ENCODE results near the gene FRMD4A.

FRMD4A gene

GRCh38 chr10:14270370-14270769 is 60.4 kb downstream of the FRMD4A start:
- H3K4me1 ChIP-seq (ENCODE audit: control insufficient read depth in 5 of 5, insufficient read depth in 5 of 5, low read length in 5 of 5), result no peaks in the 10 kb centered on the region
- H3K9ac ChIP-seq (ENCODE audit: low read length in 5 of 5), result no peak overlapping the region
- H3K27ac ChIP-seq (ENCODE audit: low read depth, low read length), result no peak overlapping the region
- H3K27me3 ChIP-seq (ENCODE audit: control insufficient read depth in 5 of 5, insufficient read depth in 4 of 5, low read length in 5 of 5), result no peaks in the 10 kb centered on the region
- H3K9me3 ChIP-seq (ENCODE audit: control insufficient read depth in 5 of 5, low read length in 5 of 5), result peaks cover 0 to 5% (median 0%) of the 10 kb centered on the region in 5 donors
- H3K4me3 ChIP-seq (ENCODE audit: low read depth in 1 of 5, low read length in 5 of 5), result no peak overlapping the region
- H3K36me3 ChIP-seq (ENCODE audit: control insufficient read depth in 5 of 5, insufficient read depth in 5 of 5, low read length in 5 of 5), result no peaks in the 10 kb centered on the region

DNA sequence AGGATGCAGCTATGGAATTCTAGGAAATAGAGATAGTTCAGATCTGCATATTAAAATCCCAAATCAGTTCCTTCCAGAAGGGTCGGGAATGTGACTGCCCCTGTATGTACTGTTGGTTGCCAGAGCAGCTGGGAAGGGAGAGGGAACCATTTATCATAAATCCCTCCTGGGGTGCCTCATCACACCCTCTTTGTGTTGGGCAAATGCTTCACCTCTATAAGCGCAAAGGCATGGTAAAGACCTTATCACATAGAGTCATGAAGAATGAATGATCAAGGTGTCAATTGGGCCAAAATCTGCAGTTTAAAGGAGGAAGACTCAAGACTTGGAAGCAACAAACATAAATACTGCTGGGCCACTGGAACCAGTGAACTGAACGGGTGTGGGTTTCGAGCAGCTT is 65.0 kb downstream of the FRMD4A start:
- Histone ChIP-seq H3K36me3 (ENCODE audit: control insufficient read depth in 5 of 5, insufficient read depth in 5 of 5, low read length in 5 of 5) (no peaks in the 10 kb centered on the region), H3K27me3 (ENCODE audit: control insufficient read depth in 5 of 5, insufficient read depth in 4 of 5, low read length in 5 of 5) (no peaks in the 10 kb centered on the region)

GRCh38 chr10:14262836-14263425 is 67.8 kb downstream of the FRMD4A start:
- no peak overlapping the region for H3K4me3 ChIP-seq (ENCODE audit: low read depth in 1 of 5, low read length in 5 of 5)
- no peaks in the 10 kb centered on the region for H3K27me3 ChIP-seq (ENCODE audit: control insufficient read depth in 5 of 5, insufficient read depth in 4 of 5, low read length in 5 of 5)
- peaks cover 0 to 22% (median 15%) of the 10 kb centered on the region in 5 donors for H3K4me1 ChIP-seq (ENCODE audit: control insufficient read depth in 5 of 5, insufficient read depth in 5 of 5, low read length in 5 of 5)
- H3K36me3 ChIP-seq (ENCODE audit: control insufficient read depth in 5 of 5, insufficient read depth in 5 of 5, low read length in 5 of 5), result no peaks in the 10 kb centered on the region
- no peak overlapping the region for H3K27ac ChIP-seq (ENCODE audit: low read depth, low read length)
- no peak overlapping the region for H3K9ac ChIP-seq (ENCODE audit: low read length in 5 of 5)
- no peaks in the 10 kb centered on the region for H3K9me3 ChIP-seq (ENCODE audit: control insufficient read depth in 5 of 5, low read length in 5 of 5)

More for the DNA sequence above, 65.0 kb downstream of the FRMD4A start:
- H3K9me3 ChIP-seq (ENCODE audit: control insufficient read depth in 5 of 5, low read length in 5 of 5), result peaks cover 0 to 5% (median 0%) of the 10 kb centered on the region in 5 donors
- peaks cover 0 to 8% (median 4%) of the 10 kb centered on the region in 5 donors for H3K4me1 ChIP-seq (ENCODE audit: control insufficient read depth in 5 of 5, insufficient read depth in 5 of 5, low read length in 5 of 5)
- H3K27ac ChIP-seq (ENCODE audit: low read depth, low read length), result no peak overlapping the region
- H3K4me3 ChIP-seq (ENCODE audit: low read depth in 1 of 5, low read length in 5 of 5), result no peak overlapping the region
- no peak overlapping the region for H3K9ac ChIP-seq (ENCODE audit: low read length in 5 of 5)

DNA sequence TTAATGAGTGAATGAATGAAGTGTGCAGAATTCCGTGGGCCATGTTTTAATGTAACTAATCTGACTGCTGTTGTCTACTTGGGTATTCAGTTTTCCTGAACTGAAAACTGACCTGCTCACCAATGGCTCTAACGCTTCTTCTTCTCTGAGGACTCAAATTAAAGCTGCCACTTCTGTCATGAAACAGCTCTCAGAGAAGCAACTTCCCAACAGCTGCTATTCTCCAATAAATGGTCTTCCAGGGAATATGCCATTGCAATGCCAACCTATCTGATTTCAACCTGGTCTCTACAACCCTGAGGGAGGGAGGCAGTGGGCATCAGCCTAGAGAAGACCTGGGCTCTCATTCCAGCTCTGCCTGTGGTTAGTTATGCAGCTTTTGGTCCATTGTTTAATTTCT is 69.4 kb downstream of the FRMD4A start:
- Histone ChIP-seq H3K27me3 (ENCODE audit: control insufficient read depth in 5 of 5, insufficient read depth in 4 of 5, low read length in 5 of 5) (no peaks in the 10 kb centered on the region), H3K9me3 (ENCODE audit: control insufficient read depth in 5 of 5, low read length in 5 of 5) (no peaks in the 10 kb centered on the region), H3K9ac (ENCODE audit: low read length in 5 of 5) (no peak overlapping the region), H3K4me1 (ENCODE audit: control insufficient read depth in 5 of 5, insufficient read depth in 5 of 5, low read length in 5 of 5) (peaks cover 0 to 22% (median 15%) of the 10 kb centered on the region in 5 donors), H3K4me3 (ENCODE audit: low read depth in 1 of 5, low read length in 5 of 5) (no peak overlapping the region), H3K27ac (ENCODE audit: low read depth, low read length) (no peak overlapping the region), H3K36me3 (ENCODE audit: control insufficient read depth in 5 of 5, insufficient read depth in 5 of 5, low read length in 5 of 5) (no peaks in the 10 kb centered on the region)

DNA sequence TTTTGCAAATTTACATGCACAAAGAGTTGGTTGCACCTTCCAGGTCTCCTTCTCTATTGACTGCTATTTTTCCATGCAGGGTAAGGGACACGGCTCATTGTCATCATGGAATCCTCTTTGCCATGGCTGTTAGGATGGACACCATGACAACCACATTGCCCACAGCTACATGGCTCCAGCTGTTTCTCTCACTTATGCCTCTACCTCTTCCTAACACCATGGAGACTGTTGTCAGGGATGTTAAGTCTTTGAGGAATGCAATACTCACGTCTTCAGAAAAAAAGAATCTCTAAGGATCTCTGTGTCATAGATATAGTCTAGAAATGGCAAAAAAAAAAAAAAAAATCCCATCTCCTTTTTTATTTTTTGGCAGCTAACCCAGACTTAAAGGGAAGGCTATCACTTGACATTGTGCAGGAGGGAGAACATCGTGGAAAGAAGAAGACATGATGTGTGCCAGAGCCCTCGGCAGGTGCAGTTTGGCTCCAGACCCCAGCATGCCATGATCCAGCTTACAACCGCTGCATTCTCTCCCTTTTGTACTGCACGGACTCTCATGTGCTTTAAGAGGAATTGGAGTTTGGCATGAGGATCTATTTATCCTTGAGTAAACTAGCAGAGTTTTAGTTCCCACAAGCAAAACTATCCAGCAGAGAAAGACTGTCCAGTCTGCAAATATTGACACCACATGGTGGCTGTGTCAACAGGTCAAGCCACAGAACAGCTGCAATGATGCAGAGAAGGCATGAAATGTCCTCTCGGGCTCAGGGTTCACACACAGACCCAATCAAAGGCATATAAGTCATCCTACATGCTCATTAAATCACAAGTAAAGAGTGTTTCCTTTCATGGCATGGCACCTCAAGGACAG is 70.8 kb downstream of the FRMD4A start:
- Histone ChIP-seq H3K4me3 (ENCODE audit: low read depth in 1 of 5, low read length in 5 of 5) (peak overlapping the region in 1 of 5 donors; percentile 31), H3K27me3 (ENCODE audit: control insufficient read depth in 5 of 5, insufficient read depth in 4 of 5, low read length in 5 of 5) (no peaks in the 10 kb centered on the region), H3K9me3 (ENCODE audit: control insufficient read depth in 5 of 5, low read length in 5 of 5) (no peaks in the 10 kb centered on the region), H3K36me3 (ENCODE audit: control insufficient read depth in 5 of 5, insufficient read depth in 5 of 5, low read length in 5 of 5) (no peaks in the 10 kb centered on the region), H3K9ac (ENCODE audit: low read length in 5 of 5) (no peak overlapping the region), H3K27ac (ENCODE audit: low read depth, low read length) (no peak overlapping the region), H3K4me1 (ENCODE audit: control insufficient read depth in 5 of 5, insufficient read depth in 5 of 5, low read length in 5 of 5) (peaks cover 0 to 27% (median 18%) of the 10 kb centered on the region in 5 donors)

- H3K9me3 ChIP-seq (ENCODE audit: control insufficient read depth in 5 of 5, low read length in 5 of 5), result peaks cover 0 to 10% (median 3%) of the 10 kb centered on the region in 5 donors
- H3K27ac ChIP-seq (ENCODE audit: low read depth, low read length), result no peak overlapping the region
- no peak overlapping the region for H3K4me3 ChIP-seq (ENCODE audit: low read depth in 1 of 5, low read length in 5 of 5)
- no peaks in the 10 kb centered on the region for H3K27me3 ChIP-seq (ENCODE audit: control insufficient read depth in 5 of 5, insufficient read depth in 4 of 5, low read length in 5 of 5)
- H3K4me1 ChIP-seq (ENCODE audit: control insufficient read depth in 5 of 5, insufficient read depth in 5 of 5, low read length in 5 of 5), result peaks cover 0 to 23% (median 17%) of the 10 kb centered on the region in 5 donors
- no peaks in the 10 kb centered on the region for H3K36me3 ChIP-seq (ENCODE audit: control insufficient read depth in 5 of 5, insufficient read depth in 5 of 5, low read length in 5 of 5)
- H3K9ac ChIP-seq (ENCODE audit: low read length in 5 of 5), result no peak overlapping the region
These were observed 76.4 kb downstream of the FRMD4A start for GRCh38 chr10:14254368-14254767.

DNA sequence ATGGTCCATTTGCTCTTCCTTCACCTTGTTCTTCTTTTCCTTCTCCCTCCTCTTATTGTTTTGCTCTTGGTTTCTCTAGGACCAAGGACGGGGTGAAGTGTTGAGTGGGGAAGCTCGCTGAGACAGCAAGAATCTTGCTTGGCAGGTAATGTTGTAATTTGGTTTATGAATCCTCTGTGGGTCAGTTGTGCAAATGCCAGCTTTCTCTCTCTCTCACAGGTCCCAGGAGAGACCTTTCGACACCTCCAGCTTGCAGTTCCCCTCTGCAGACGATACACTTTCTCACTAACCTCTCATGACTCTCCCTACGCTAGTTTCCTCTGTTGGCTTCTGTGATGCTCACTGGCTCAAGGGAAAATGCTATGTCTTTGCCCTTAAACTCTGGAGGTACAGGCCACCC is 77.0 kb downstream of the FRMD4A start:
- Histone ChIP-seq H3K9me3 (ENCODE audit: control insufficient read depth in 5 of 5, low read length in 5 of 5) (peaks cover 0 to 10% (median 3%) of the 10 kb centered on the region in 5 donors), H3K27me3 (ENCODE audit: control insufficient read depth in 5 of 5, insufficient read depth in 4 of 5, low read length in 5 of 5) (no peaks in the 10 kb centered on the region), H3K36me3 (ENCODE audit: control insufficient read depth in 5 of 5, insufficient read depth in 5 of 5, low read length in 5 of 5) (no peaks in the 10 kb centered on the region), H3K4me1 (ENCODE audit: control insufficient read depth in 5 of 5, insufficient read depth in 5 of 5, low read length in 5 of 5) (peaks cover 0 to 22% (median 17%) of the 10 kb centered on the region in 5 donors), H3K9ac (ENCODE audit: low read length in 5 of 5) (no peak overlapping the region), H3K4me3 (ENCODE audit: low read depth in 1 of 5, low read length in 5 of 5) (peak overlapping the region in 1 of 5 donors; percentile 25), H3K27ac (ENCODE audit: low read depth, low read length) (no peak overlapping the region)

GRCh38 chr10:14253079-14253478 is 77.6 kb downstream of the FRMD4A start:
- Histone ChIP-seq H3K4me3 (ENCODE audit: low read depth in 1 of 5, low read length in 5 of 5) (no peak overlapping the region), H3K4me1 (ENCODE audit: control insufficient read depth in 5 of 5, insufficient read depth in 5 of 5, low read length in 5 of 5) (peaks cover 0 to 22% (median 17%) of the 10 kb centered on the region in 5 donors), H3K36me3 (ENCODE audit: control insufficient read depth in 5 of 5, insufficient read depth in 5 of 5, low read length in 5 of 5) (no peaks in the 10 kb centered on the region), H3K27ac (ENCODE audit: low read depth, low read length) (no peak overlapping the region), H3K27me3 (ENCODE audit: control insufficient read depth in 5 of 5, insufficient read depth in 4 of 5, low read length in 5 of 5) (no peaks in the 10 kb centered on the region), H3K9me3 (ENCODE audit: control insufficient read depth in 5 of 5, low read length in 5 of 5) (peaks cover 0 to 10% (median 3%) of the 10 kb centered on the region in 5 donors), H3K9ac (ENCODE audit: low read length in 5 of 5) (no peak overlapping the region)

- peaks cover 0 to 23% (median 21%) of the 10 kb centered on the region in 5 donors for H3K4me1 ChIP-seq (ENCODE audit: control insufficient read depth in 5 of 5, insufficient read depth in 5 of 5, low read length in 5 of 5)
- no peak overlapping the region for H3K9ac ChIP-seq (ENCODE audit: low read length in 5 of 5)
- no peaks in the 10 kb centered on the region for H3K27me3 ChIP-seq (ENCODE audit: control insufficient read depth in 5 of 5, insufficient read depth in 4 of 5, low read length in 5 of 5)
- H3K9me3 ChIP-seq (ENCODE audit: control insufficient read depth in 5 of 5, low read length in 5 of 5), result peaks cover 0 to 10% (median 3%) of the 10 kb centered on the region in 5 donors
- H3K36me3 ChIP-seq (ENCODE audit: control insufficient read depth in 5 of 5, insufficient read depth in 5 of 5, low read length in 5 of 5), result no peaks in the 10 kb centered on the region
- no peak overlapping the region for H3K27ac ChIP-seq (ENCODE audit: low read depth, low read length)
- H3K4me3 ChIP-seq (ENCODE audit: low read depth in 1 of 5, low read length in 5 of 5), result no peak overlapping the region
These were observed 80.1 kb downstream of the FRMD4A start for GRCh38 chr10:14250496-14251076.
